ENCODE measurements around the gene GRID1. TPM values are rescaled to one million over a fixed set of nuclear protein-coding genes. Genes with fewer than 3 reads are reported as not detected.

The GRID1 gene
- total and polyA plus RNA-seq, 9 of the 15 experiments (the other 6 are each of a cell fraction or from before 2014, with no cell fraction given) = 0.01 to 7.2 (median 1.2) TPM

GRCh38 chr10:85979598-85979997 lies 387.0 kb downstream of the GRID1 start (continued):
- TF ChIP-seq ZNF395 (CRISPR knock-in tag; IDR thresholded peaks at IDR 0.05) = no peak
- no peak for TF ChIP-seq ZNF133 (CRISPR knock-in tag; IDR thresholded peaks at IDR 0.05)
- no peak for TF ChIP-seq PREB (CRISPR knock-in tag; IDR thresholded peaks at IDR 0.05)
- TF ChIP-seq RBM22 (IDR thresholded peaks at IDR 0.05; ENCODE audit: low read depth, low read length, poor library complexity, severe bottlenecking) = no peak
- no peak for TF ChIP-seq SIN3B (IDR thresholded peaks at IDR 0.05; ENCODE audit: low read depth)
- TF ChIP-seq KDM2B (CRISPR knock-in tag; IDR thresholded peaks at IDR 0.05) = no peak

- Histone ChIP-seq H3K9me3 (replicated peaks; ENCODE audit: control insufficient read depth, insufficient read depth, low read depth, low read length) (no peaks in the 10 kb centered on the region), H3K36me3 (ENCODE audit: control insufficient read depth, insufficient read depth, low read length) (no peaks in the 10 kb centered on the region), H3K79me2 (ENCODE audit: control insufficient read depth, insufficient read depth, low read length) (no peaks in the 10 kb centered on the region), H4K20me1 (replicated peaks; ENCODE audit: control insufficient read depth, insufficient read depth, low read length) (peaks cover 6% of the 10 kb centered on the region; the same call in 1 of the 2 replicates), H3K4me3 (no peak overlapping the region), H3K27me3 (ENCODE audit: control insufficient read depth in 2 of 2, insufficient read depth in 2 of 2, low read length in 2 of 2) (0 out of 5 replicates have a peak, but pooled peaks cover 0 to 9% of the 10 kb centered on the region in 2 experiments), H3K4me1 (replicated peaks in 1 of 2; ENCODE audit: control insufficient read depth in 2 of 2, insufficient read depth in 2 of 2, low read length in 2 of 2) (no peaks in the 10 kb centered on the region), H3K27ac (ENCODE audit: extremely low read depth, low read depth, low read length) (no peak overlapping the region), H3K4me2 (ENCODE audit: insufficient read depth, low read length) (no peak overlapping the region), H2AFZ (ENCODE audit: low read depth, low read length) (no peak overlapping the region), H3K9me1 (ENCODE audit: control insufficient read depth, insufficient read depth, low read length) (no peaks in the 10 kb centered on the region), H3K9ac (ENCODE audit: insufficient read depth in 1 of 2, low read depth in 2 of 2, low read length in 2 of 2) (no peak overlapping the region)
- intact Hi-C loops (cut with micrococcal nuclease) = no loop called here
- FAIRE-seq = no peak
- TF ChIP-seq ZNF146 (CRISPR knock-in tag; IDR thresholded peaks at IDR 0.05; ENCODE audit: unreplicated experiment) (no peak), ETS1 (conservative IDR thresholded peaks at IDR 0.05; ENCODE audit: control insufficient read depth, low read depth, low read length) (no peak), ETV6 (IDR thresholded peaks at IDR 0.05; ENCODE audit: borderline replicate concordance in 1 of 2, low read depth in 2 of 2, low read length in 1 of 2) (no peak), ETV6 (CRISPR knock-in tag; IDR thresholded peaks at IDR 0.05; ENCODE audit: borderline replicate concordance) (no peak), CHD2 (IDR thresholded peaks at IDR 0.05; ENCODE audit: low read depth, low read length) (no peak), CTBP1 (IDR thresholded peaks at IDR 0.05; ENCODE audit: borderline replicate concordance) (no peak)
- no TSS peak for BruUV-seq (replicated peaks)
- POLR2A ChIA-PET = interaction anchor here (0.5 kb wide), 1 partner anchor 1304 kb away, joined by 3 read pairs; no protein-coding TSS in a partner anchor
- ATAC-seq = no peak
- no peak for DNase-seq (ENCODE audit: extremely low read depth in 1 of 4, low spot score in 3 of 4)
- CTCF ChIA-PET (ENCODE audit: low intra/inter-chr PET ratio) = no interaction called here
- 0% methylated on average over 2 of the region's 2 CpGs for WGBS (ENCODE audit: insufficient coverage, low coverage, missing lambda C conversion rate)
- in situ Hi-C loops (cut with MboI) = no loop called here
Observed at GRCh38 chr10:85978566-85979358, 387.8 kb downstream of the GRID1 start.
